HUDEP-2 (cell line): ENCODE results near the gene DAP.

Experiments
- DNase-seq, 76 experiments: peaks; one replicate each; lab custom pipeline; 2025; ENCODE audit not compliant: unreplicated experiment in 76 of 76; lab: John Stamatoyannopoulos, UW

Gene DAP

GRCh38 chr5:10715605-10716290, 45.3 kb downstream of the DAP start:
- no peak for DNase-seq

- DNase-seq, result no peak
Measured at GRCh38 chr5:10712574-10713366, 48.3 kb downstream of the DAP start.

GRCh38 chr5:10711562-10711961, 49.5 kb downstream of the DAP start:
- no peak for DNase-seq

GRCh38 chr5:10710513-10711128, 50.4 kb downstream of the DAP start:
- no peak for DNase-seq

DNA sequence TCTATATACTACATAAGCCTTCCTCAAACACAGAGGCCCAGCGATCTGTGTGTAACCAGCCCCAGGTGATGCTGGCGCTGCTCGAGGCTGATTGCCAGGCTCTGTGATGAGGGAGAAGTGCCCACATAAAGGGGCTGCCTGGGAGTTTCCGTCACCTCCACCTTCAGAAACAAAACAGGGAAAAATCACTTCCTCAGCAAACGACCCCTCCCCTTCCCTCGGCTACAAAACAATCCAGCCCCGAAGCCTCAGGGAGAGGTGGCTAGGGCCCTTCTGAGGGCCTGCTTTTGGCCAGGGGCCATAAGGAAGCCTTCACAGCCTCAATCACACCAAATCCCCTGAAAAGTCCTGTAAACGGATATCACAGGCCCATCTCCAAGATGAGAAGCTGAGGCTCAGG, 51.1 kb downstream of the DAP start:
- no peak for DNase-seq

GRCh38 chr5:10709409-10709808, 51.6 kb downstream of the DAP start:
- DNase-seq, result no peak

DNA sequence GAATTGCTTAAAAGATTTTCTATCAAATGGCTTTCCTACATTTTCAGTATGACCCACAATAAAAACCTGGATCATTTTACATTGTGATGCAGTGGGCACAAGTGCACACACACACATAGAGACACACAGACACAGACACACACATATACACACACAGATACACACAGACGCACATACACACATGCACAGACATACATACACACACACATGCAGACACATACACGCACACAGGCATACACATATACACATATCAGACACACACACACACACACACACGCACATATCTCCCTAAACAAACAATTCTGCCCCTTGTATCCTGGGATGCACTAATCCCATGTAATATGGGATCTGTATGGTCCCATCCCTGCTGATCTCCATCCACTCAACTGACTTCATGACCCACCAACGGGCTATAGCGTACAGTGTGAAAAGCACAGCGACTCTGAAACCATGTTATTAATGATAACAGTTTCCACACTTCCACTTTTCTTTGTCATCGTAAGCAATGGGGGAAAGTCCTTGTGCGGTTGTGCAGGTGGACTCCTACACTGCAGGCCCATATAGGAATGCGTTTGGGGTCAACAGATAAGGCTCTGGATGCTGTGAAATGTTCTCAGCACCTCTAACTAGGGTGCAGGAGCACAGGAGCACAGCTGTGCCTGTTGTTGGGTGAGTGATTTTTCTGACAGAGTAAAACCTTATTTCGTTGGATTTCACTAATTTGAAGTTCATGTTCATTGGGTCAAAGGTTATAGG, 52.7 kb downstream of the DAP start:
- no peak for DNase-seq

DNA sequence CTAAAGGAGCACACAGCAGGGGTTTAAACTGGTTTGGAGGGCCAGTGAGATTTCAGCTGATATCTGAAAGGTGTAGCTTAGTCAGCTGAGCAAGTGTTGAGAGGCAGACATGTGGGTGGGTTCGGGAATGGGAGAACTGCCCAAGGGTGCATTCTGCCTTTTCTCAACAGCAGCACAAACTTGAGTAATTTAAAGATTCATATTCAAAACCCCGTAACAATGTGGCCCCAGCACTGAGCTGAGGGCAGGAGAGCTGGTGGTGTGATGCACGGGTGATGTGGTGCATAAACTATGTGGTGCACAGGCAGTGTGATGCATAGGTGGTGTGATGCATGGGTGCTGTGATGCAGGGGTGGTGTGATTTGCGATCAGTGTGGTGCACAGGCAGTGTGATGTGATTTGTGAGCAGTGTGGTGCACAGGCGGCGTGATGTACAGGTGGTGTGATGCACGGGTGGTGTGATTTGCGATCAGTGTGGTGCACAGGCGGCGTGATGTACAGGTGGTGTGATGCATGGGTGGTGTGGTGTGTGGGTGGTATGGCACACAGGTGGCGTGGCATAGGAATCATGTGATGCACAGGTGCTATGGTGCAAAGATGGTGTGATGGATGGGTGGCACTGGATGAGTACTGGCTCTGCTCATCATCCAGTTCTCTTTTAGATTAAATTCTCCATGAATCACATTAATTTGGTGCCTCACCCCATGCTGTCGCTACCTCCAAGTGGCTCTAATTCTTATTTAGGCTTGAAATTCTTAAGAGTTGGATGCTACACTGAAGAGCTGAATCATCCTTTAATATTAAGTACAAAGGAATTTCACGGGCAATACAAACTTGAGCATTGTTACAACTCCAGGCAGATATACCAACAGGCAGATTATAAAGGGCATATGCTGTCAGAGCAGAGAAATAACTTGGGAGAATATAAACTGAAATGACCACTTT, 53.6 kb downstream of the DAP start:
- DNase-seq, result no peak

DNA sequence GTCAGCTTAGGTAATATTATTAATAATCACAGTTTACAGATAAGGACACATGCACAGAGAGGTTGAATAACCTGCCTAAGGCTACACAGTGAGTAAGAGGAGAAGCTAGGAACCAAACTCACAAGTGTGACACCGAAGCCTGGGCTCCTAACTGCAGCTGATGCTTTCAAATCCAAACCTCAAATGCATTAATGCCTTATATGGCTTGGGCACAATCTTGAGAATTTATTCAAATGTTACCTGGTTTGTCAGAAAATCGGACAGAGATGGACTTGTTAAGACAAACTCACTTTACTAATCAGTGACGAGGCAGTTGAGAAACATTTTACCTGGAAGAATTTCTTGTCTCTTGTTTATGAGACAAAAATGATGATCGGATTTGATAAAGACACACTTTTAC, 54.7 kb downstream of the DAP start:
- no peak for DNase-seq

GRCh38 chr5:10705747-10706146, 55.3 kb downstream of the DAP start:
- DNase-seq, result no peak

DNA sequence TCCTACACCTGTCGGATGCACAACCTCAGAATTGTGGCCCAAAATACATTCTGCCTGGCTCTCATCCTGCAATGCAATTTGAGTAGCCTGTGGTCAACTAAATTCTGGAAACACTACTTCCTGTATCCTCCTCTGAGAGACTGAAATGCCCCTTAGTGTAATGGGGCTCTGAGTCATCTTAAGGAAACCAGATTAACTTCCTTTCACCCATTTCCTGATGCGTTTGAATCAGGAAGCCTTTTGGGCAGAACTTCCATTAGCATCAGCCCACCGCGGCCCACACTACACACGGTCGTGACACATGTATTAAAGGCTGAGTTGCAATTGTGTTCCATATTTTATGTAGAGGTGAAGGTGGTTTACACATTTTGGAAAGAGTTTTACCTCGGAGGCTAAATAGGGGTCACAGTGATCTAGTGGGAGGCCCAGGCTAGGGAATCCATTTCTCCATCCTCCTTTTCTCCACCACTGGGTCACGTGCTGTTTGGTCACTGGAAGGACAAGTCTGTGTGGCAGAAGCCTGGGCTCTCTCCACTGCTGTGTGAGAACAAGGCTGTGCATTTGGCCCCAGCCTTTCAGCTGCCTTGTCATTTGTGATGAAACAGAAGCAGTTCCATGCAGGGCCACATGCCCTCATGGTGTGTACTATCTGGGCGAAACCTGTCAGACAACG, 55.9 kb downstream of the DAP start:
- DNase-seq, result no peak

DNA sequence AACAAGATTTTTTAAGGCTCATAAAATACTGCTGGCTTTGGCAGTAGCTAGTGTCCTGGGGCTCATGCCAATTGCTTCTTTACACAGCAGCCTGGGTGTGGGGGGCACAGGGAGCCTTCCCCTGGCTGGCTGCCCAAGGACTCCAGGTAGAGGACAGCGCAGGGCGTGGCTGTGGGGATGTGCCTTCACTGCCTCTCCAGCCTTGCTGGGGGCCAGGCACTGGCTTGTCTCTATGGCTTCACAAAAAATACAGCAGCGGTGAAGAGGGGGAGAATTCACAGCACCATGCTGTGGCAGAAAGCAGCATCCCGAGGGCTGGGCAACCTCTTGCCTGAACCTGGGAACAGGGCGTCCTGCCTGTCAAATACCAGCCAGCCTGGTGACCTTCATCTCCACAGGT, 57.4 kb downstream of the DAP start:
- no peak for DNase-seq

DNA sequence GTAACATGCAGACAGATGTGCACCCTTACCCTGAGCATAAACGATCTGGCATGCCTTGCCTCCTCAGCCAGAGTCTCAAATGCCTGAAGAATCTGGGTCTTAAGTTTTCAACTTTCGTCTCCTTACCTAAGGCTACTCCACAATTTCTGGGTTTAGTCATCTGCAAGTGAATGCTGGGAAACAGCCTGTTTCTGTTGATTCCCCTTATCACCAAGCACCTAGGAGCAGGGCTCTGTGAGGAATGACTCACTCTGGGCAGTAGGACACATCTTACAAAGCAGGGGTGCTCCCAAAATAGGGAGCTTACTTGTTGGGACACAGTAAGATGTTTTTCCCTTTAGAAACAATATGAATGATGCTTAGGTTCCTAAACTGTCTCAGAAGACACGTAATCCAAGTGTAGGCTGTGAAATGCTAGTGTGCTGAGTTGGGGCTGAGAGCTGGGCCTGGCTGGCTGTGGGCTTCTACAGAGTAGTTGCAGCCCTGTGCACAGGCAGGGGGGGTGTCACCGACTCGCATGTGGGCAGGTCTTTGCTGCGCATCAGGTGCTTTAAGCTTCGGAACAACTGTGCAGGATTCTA, 58.0 kb downstream of the DAP start:
- peak in 17 of 76 experiments; percentile 2 to 50 (median 12) for DNase-seq

DNA sequence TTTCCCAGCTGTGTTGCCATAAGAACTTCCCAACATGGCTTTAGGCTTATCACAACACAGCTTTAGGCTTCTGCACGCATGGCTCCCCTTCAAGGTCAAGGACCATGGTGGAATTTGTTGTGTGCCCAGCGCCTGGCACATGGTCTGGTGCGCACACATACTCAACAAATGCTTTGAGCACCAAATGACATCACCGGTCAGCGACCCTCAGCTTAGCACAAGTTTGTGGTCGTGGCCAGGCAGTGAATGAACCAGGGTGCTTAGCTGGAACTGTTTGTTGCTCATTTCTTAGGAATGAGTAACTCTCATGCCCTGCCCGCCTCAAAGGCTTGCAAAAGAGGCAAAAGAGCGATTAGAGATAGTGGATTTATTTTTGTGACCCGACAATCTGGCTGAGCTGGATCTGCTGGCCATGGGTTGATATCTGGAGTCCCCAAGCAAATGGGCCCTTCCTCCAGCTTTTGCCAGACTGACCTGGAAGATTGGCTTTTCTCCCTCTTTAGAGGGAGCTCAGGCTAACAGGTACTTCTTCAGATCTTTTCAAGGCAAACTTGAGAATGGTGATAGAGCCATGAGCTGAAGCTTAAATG, 58.9 kb downstream of the DAP start:
- peak in 1 of 76 experiments; percentile 5 for DNase-seq

DNA sequence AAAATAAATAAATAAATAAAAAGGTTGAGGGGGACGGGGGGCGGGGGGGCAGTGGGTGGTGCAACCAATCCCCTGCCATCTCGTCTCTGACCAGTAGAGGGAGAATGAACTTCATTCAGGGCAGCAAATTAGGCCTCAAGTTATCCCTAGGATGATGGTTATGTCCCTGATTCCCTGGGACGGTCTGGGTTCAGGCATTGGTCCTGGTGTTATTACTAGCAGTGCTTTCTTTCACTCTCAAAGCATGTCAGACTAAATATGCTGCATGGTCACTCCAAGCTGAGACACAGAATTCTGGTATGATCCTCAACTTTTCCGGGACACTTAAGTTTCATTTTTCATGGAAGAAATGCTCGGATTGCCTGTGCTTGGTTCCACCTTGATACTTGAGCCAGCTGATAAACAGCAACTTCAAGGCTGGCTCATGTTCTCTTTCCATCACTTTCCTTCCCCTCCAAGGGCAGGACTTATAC, 59.4 kb downstream of the DAP start:
- DNase-seq, result peak in 15 of 76 experiments; percentile 2 to 46 (median 17)

DNA sequence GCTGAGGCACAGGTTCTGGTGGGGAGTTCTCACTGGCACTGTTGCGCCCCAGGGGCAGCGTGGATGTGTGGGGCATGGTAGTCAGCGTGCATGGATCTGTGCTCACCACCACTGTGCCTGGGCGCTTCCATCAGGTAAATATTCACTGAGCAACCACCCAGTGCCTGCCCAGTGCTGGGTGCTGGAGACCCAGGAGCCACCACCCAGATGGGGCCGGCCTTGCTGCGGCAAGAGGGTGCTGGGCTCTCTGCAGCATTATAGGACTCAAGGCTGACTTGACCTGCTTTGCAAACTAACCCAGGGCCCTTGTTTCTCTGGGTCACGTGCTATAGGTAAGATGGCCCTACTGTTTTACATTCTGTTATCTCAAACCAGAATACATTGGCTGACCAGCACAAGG, 60.5 kb downstream of the DAP start:
- DNase-seq, result no peak

DNA sequence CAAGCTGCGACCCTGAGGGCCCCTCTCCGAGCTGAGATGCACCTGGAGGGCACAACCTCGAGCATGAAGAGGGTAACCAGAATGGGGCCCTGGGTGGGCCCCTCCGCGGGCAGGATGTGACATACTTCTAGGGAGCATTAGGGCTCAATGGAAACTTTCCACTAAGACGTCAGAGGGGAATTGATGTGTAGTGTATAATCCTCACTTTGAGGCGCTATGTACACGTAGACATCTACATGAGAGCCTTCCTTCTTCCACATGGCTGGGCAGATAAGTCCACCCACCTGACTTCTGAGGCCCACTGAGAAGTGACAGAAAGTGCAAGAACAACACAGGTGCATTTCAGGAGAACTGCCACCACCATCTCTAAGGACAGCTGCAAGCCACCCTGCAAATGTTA, 61.0 kb downstream of the DAP start:
- DNase-seq, result no peak

GRCh38 chr5:10699281-10699874, 61.7 kb downstream of the DAP start:
- no peak for DNase-seq
